22Rv1 (cell line): ENCODE measurements around the gene ARMC6.

ENCODE experiments used
- ZFX ChIP-seq: fragments of 450-650 bp; IDR thresholded peaks from 2 replicates; pipeline ENCODE4 v1.6.1; 2017; ENCODE audit warnings: antibody characterized with exemption, borderline replicate concordance
- TF ChIP-seq, protein P1 (sequence below): fragments of 450-650 bp; IDR thresholded peaks from 2 replicates; pipeline ENCODE4 v1.5.1; 2017; ENCODE audit warnings: mild to moderate bottlenecking

DNA sequence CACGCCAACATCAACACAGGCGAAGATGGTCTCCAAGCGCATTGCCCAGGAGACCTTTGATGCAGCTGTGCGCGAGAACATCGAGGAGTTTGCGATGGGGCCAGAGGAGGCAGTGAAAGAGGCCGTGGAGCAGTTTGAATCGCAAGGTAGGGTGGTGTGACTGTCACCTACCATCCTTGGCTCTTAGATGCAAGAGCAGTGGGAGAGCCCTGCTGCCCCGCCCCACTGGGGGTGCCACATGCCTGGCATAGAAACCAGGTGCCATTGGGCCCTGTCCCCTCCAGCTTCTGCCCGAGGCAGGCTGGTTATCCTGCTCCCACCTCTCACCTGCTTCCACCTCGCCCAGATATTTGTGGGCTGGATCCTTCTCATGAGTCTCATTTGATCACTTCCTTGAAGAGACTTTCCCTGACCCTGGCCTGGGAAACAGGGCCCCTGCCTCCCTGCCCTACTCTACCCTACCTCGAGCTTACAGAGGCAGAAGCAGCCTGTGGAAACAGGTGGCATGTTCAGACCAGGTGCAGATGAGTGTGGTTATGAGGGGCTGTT is 9.4 kb downstream of the ARMC6 start:
- TF ChIP-seq, protein P1, sequence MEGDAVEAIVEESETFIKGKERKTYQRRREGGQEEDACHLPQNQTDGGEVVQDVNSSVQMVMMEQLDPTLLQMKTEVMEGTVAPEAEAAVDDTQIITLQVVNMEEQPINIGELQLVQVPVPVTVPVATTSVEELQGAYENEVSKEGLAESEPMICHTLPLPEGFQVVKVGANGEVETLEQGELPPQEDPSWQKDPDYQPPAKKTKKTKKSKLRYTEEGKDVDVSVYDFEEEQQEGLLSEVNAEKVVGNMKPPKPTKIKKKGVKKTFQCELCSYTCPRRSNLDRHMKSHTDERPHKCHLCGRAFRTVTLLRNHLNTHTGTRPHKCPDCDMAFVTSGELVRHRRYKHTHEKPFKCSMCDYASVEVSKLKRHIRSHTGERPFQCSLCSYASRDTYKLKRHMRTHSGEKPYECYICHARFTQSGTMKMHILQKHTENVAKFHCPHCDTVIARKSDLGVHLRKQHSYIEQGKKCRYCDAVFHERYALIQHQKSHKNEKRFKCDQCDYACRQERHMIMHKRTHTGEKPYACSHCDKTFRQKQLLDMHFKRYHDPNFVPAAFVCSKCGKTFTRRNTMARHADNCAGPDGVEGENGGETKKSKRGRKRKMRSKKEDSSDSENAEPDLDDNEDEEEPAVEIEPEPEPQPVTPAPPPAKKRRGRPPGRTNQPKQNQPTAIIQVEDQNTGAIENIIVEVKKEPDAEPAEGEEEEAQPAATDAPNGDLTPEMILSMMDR, result no peak
- no peak for TF ChIP-seq ZFX
